ENCODE results near the gene SLC16A14. TPM values are rescaled to one million over a fixed set of nuclear protein-coding genes. Genes with fewer than 3 reads are reported as not detected.

SLC16A14 gene
- total RNA-seq, 3 donors from 2014 or later (not counting 1 experiment from before 2014, with no cell fraction given), result 0.10 to 0.52 (median 0.23) TPM

GRCh38 chr2:230097424-230097823 lies 28.7 kb upstream of the SLC16A14 start:
- Histone ChIP-seq H3K27ac (ENCODE audit: low read length) (no peak overlapping the region), H3K4me1 (ENCODE audit: control insufficient read depth, insufficient read depth, low read length) (no peaks in the 10 kb centered on the region), H3K4me3 (ENCODE audit: low read length) (no peak overlapping the region), H3K27me3 (ENCODE audit: control insufficient read depth, insufficient read depth, low read length) (no peaks in the 10 kb centered on the region), H3K9me3 (ENCODE audit: control insufficient read depth, insufficient read depth, low read length) (no peaks in the 10 kb centered on the region), H3K36me3 (ENCODE audit: control insufficient read depth, insufficient read depth, low read length) (no peaks in the 10 kb centered on the region)
- TF ChIP-seq CTCF (IDR thresholded peaks at IDR 0.05), result no peak
- DNase-seq (no peak), ATAC-seq (no peak)
- Mint-ChIP-seq H3K4me3 (no peak overlapping the region), H3K36me3 (peaks cover 14% of the 10 kb centered on the region), H3K4me1 (no peaks in the 10 kb centered on the region), H3K9me3 (peaks cover 5 to 7% of the 10 kb centered on the region in 2 donors), H3K27me3 (ENCODE audit: low read depth in 2 of 2) (peaks cover 13 to 20% of the 10 kb centered on the region in 2 donors), H3K27ac (no peak overlapping the region)
- intact Hi-C loops (cut with micrococcal nuclease), result no loop called here
- WGBS (ENCODE audit: insufficient coverage), result 80% methylated on average over 1 of the region's 3 CpGs

- H3K36me3 Mint-ChIP-seq, result peaks cover 6% of the 10 kb centered on the region
- H3K27ac Mint-ChIP-seq, result no peak overlapping the region
- DNase-seq (no peak), ATAC-seq (no peak)
- peaks cover 19 to 24% of the 10 kb centered on the region in 2 donors for H3K27me3 Mint-ChIP-seq (ENCODE audit: low read depth in 2 of 2)
- intact Hi-C loops (cut with micrococcal nuclease), result no loop called here
- Histone ChIP-seq H3K4me3 (ENCODE audit: low read length) (no peak overlapping the region), H3K9me3 (ENCODE audit: control insufficient read depth, insufficient read depth, low read length) (no peaks in the 10 kb centered on the region), H3K4me1 (ENCODE audit: control insufficient read depth, insufficient read depth, low read length) (no peaks in the 10 kb centered on the region), H3K27ac (ENCODE audit: low read length) (no peak overlapping the region), H3K27me3 (ENCODE audit: control insufficient read depth, insufficient read depth, low read length) (no peaks in the 10 kb centered on the region), H3K36me3 (ENCODE audit: control insufficient read depth, insufficient read depth, low read length) (no peaks in the 10 kb centered on the region)
- WGBS (ENCODE audit: insufficient coverage), result 93% methylated on average over 2 of the region's 2 CpGs
- H3K4me3 Mint-ChIP-seq, result no peak overlapping the region
- no peak for TF ChIP-seq CTCF (IDR thresholded peaks at IDR 0.05)
- H3K9me3 Mint-ChIP-seq, result peaks cover 0 to 2% of the 10 kb centered on the region in 2 donors
- H3K4me1 Mint-ChIP-seq, result no peaks in the 10 kb centered on the region
Observed at GRCh38 chr2:230090967-230091366, 22.2 kb upstream of the SLC16A14 start.

GRCh38 chr2:230085201-230085600 lies 16.5 kb upstream of the SLC16A14 start:
- Mint-ChIP-seq H3K4me1 (no peaks in the 10 kb centered on the region), H3K9me3 (no peaks in the 10 kb centered on the region), H3K27me3 (ENCODE audit: low read depth in 2 of 2) (peaks cover 0 to 14% of the 10 kb centered on the region in 2 donors), H3K36me3 (no peaks in the 10 kb centered on the region), H3K27ac (no peak overlapping the region), H3K4me3 (no peak overlapping the region)
- Histone ChIP-seq H3K9me3 (ENCODE audit: control insufficient read depth, insufficient read depth, low read length) (no peaks in the 10 kb centered on the region), H3K27ac (ENCODE audit: low read length) (no peak overlapping the region), H3K36me3 (ENCODE audit: control insufficient read depth, insufficient read depth, low read length) (no peaks in the 10 kb centered on the region), H3K4me1 (ENCODE audit: control insufficient read depth, insufficient read depth, low read length) (no peaks in the 10 kb centered on the region), H3K27me3 (ENCODE audit: control insufficient read depth, insufficient read depth, low read length) (no peaks in the 10 kb centered on the region), H3K4me3 (ENCODE audit: low read length) (no peak overlapping the region)
- DNase-seq (no peak), ATAC-seq (no peak)
- TF ChIP-seq CTCF (IDR thresholded peaks at IDR 0.05), result no peak
- WGBS (ENCODE audit: insufficient coverage), result 89% methylated on average over 7 of the region's 7 CpGs
- intact Hi-C loops (cut with micrococcal nuclease), result no loop called here

DNA sequence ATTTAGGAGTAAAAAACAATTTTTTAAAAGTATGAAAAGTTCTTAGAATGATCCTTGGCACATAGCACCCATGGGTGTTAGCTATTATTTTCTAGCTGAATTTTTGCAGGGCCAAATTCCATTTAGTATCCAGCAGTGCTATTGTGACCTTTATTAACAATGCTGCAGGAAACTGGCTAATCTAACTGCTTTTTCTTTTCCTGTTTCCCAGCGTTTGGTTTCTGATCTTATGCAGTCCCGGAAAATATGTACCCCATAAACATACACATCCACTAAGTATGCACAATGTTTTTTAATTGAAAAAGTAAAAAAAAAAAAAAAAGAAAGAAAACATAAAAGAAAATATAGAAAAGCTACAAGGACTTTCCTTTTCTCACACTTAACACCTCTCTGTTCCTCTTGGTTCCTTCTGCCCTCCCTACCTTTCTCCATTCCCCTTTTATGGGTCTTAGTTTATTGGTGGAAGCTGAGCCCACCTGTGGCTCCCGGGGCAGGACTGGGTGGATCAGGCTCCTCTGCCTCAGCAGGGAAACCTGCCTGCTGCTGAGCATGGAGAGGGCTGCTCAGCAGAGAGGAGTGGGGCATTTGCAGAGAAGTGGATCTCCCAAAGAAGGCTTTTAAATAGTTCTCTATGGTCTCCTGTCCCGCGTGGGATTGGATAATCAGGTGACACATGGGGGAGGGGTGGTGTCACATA lies 9.3 kb upstream of the SLC16A14 start:
- ATAC-seq (no peak), DNase-seq (no peak)
- H3K36me3 Mint-ChIP-seq, result no peaks in the 10 kb centered on the region
- peaks cover 6 to 10% of the 10 kb centered on the region in 2 donors for H3K27me3 Mint-ChIP-seq (ENCODE audit: low read depth in 2 of 2)
- WGBS (ENCODE audit: insufficient coverage), result 73% methylated on average over 4 of the region's 5 CpGs
- H3K9me3 Mint-ChIP-seq, result no peaks in the 10 kb centered on the region
- intact Hi-C loops (cut with micrococcal nuclease), result no loop called here
- no peak overlapping the region for H3K4me3 Mint-ChIP-seq
- no peaks in the 10 kb centered on the region for H3K4me1 Mint-ChIP-seq
- H3K27ac Mint-ChIP-seq, result no peak overlapping the region
- Histone ChIP-seq H3K27ac (ENCODE audit: low read length) (no peak overlapping the region), H3K9me3 (ENCODE audit: control insufficient read depth, insufficient read depth, low read length) (no peaks in the 10 kb centered on the region), H3K4me3 (ENCODE audit: low read length) (no peak overlapping the region), H3K36me3 (ENCODE audit: control insufficient read depth, insufficient read depth, low read length) (no peaks in the 10 kb centered on the region), H3K4me1 (ENCODE audit: control insufficient read depth, insufficient read depth, low read length) (no peaks in the 10 kb centered on the region), H3K27me3 (ENCODE audit: control insufficient read depth, insufficient read depth, low read length) (no peaks in the 10 kb centered on the region)
- TF ChIP-seq CTCF (IDR thresholded peaks at IDR 0.05), result no peak

Measured in natural killer cell (primary cell).